Subcutaneous abdominal adipose tissue (tissue), 5 donors: ENCODE results near the gene SPDYE1.
"Not testable (repeated sequence)": the region's sequence is repeated elsewhere in the genome, so short reads cannot be mapped to it uniquely, and the experiment has no call there.

Experiments
- H3K27ac ChIP-seq: one replicate; pipeline ENCODE4 v1.7.0; 2013; ENCODE audit warnings: low read depth, mild to moderate bottlenecking, inconsistent platforms, low read length, moderate library complexity
- H3K27me3 ChIP-seq, 5 donors: one replicate each; pipeline ENCODE4 v1.7.0; 2013; ENCODE audit warnings: low read length in 5 of 5, inconsistent platforms in 1 of 5; ENCODE audit not compliant: control insufficient read depth in 5 of 5, insufficient read depth in 4 of 5
- H3K36me3 ChIP-seq, 5 donors: one replicate each; pipeline ENCODE4 v1.7.0; 2013; ENCODE audit warnings: low read length in 5 of 5; ENCODE audit not compliant: control insufficient read depth in 5 of 5, insufficient read depth in 5 of 5
- H3K4me1 ChIP-seq, 5 donors: one replicate each; pipeline ENCODE4 v1.7.0; 2013; ENCODE audit warnings: low read length in 5 of 5, mild to moderate bottlenecking in 3 of 5, moderate library complexity in 1 of 5; ENCODE audit not compliant: control insufficient read depth in 5 of 5, insufficient read depth in 5 of 5
- H3K4me3 ChIP-seq, 5 donors: one replicate each; pipeline ENCODE4 v1.7.0; 2013; ENCODE audit warnings: low read length in 5 of 5, low read depth in 1 of 5
- H3K9ac ChIP-seq, 5 donors: one replicate each; pipeline ENCODE4 v1.7.0; 2013; ENCODE audit warnings: low read length in 5 of 5, mild to moderate bottlenecking in 4 of 5, moderate library complexity in 3 of 5
- H3K9me3 ChIP-seq, 5 donors: one replicate each; pipeline ENCODE4 v1.7.0; 2013; ENCODE audit warnings: low read length in 5 of 5; ENCODE audit not compliant: control insufficient read depth in 5 of 5
- donor health status: healthy.
- donor health status: healthy.
- donor health status: healthy.
- donor health status: healthy.
- donor health status: healthy.

The SPDYE1 gene

GRCh38 chr7:43974033-43974573, 23.6 kb upstream of the SPDYE1 start:
- not testable (repeated sequence) for H3K27ac ChIP-seq, H3K36me3 ChIP-seq, H3K4me3 ChIP-seq, H3K4me1 ChIP-seq, H3K9me3 ChIP-seq, H3K27me3 ChIP-seq, H3K9ac ChIP-seq

- H3K36me3 ChIP-seq, H3K9me3 ChIP-seq, H3K4me1 ChIP-seq, H3K27ac ChIP-seq, H3K9ac ChIP-seq, H3K4me3 ChIP-seq, H3K27me3 ChIP-seq: not testable (repeated sequence)
These were observed 22.8 kb upstream of the SPDYE1 start for GRCh38 chr7:43974725-43975482.

GRCh38 chr7:43977525-43977924, 20.2 kb upstream of the SPDYE1 start:
- Histone ChIP-seq H3K36me3 (peaks cover 0 to 4% (median 0%) of the 10 kb centered on the region in 5 donors), H3K9me3 (no peaks in the 10 kb centered on the region), H3K27me3 (no peaks in the 10 kb centered on the region), H3K9ac (no peak overlapping the region), H3K27ac (no peak overlapping the region), H3K4me1 (peaks cover 0 to 5% (median 3%) of the 10 kb centered on the region in 5 donors), H3K4me3 (no peak overlapping the region)

GRCh38 chr7:43978102-43978501, 19.6 kb upstream of the SPDYE1 start:
- not testable (repeated sequence) for H3K27ac ChIP-seq, H3K36me3 ChIP-seq, H3K27me3 ChIP-seq, H3K4me1 ChIP-seq, H3K9ac ChIP-seq, H3K9me3 ChIP-seq, H3K4me3 ChIP-seq

- not testable (repeated sequence) for H3K27me3 ChIP-seq, H3K9me3 ChIP-seq, H3K4me1 ChIP-seq, H3K4me3 ChIP-seq, H3K27ac ChIP-seq, H3K36me3 ChIP-seq, H3K9ac ChIP-seq
These were observed 14.8 kb upstream of the SPDYE1 start for GRCh38 chr7:43982848-43983247.

- H3K4me1 ChIP-seq, H3K27ac ChIP-seq, H3K36me3 ChIP-seq, H3K9ac ChIP-seq, H3K27me3 ChIP-seq, H3K4me3 ChIP-seq, H3K9me3 ChIP-seq: not testable (repeated sequence)
These were observed 14.0 kb upstream of the SPDYE1 start for GRCh38 chr7:43983736-43984135.

- H3K27ac ChIP-seq, H3K36me3 ChIP-seq, H3K4me1 ChIP-seq, H3K9ac ChIP-seq, H3K9me3 ChIP-seq, H3K27me3 ChIP-seq, H3K4me3 ChIP-seq: not testable (repeated sequence)
These were observed 11.5 kb upstream of the SPDYE1 start for GRCh38 chr7:43985904-43986864.

GRCh38 chr7:43987476-43987875, 10.2 kb upstream of the SPDYE1 start:
- not testable (repeated sequence) for H3K9ac ChIP-seq, H3K27ac ChIP-seq, H3K4me3 ChIP-seq, H3K36me3 ChIP-seq, H3K4me1 ChIP-seq, H3K9me3 ChIP-seq, H3K27me3 ChIP-seq

- not testable (repeated sequence) for H3K27me3 ChIP-seq, H3K4me3 ChIP-seq, H3K9me3 ChIP-seq, H3K27ac ChIP-seq, H3K9ac ChIP-seq, H3K36me3 ChIP-seq, H3K4me1 ChIP-seq
These were observed 7.6 kb upstream of the SPDYE1 start for GRCh38 chr7:43990011-43990585.

- H3K4me3 ChIP-seq, H3K9ac ChIP-seq, H3K36me3 ChIP-seq, H3K4me1 ChIP-seq, H3K9me3 ChIP-seq, H3K27me3 ChIP-seq, H3K27ac ChIP-seq: not testable (repeated sequence)
These were observed 6.9 kb upstream of the SPDYE1 start for GRCh38 chr7:43990829-43991228.
